ENCODE data around the gene CLEC2L. TPM values are rescaled to one million over a fixed set of nuclear protein-coding genes. Genes with fewer than 3 reads are reported as not detected.

Gene CLEC2L
- polyA plus RNA-seq, 3 donors = not detected

DNA sequence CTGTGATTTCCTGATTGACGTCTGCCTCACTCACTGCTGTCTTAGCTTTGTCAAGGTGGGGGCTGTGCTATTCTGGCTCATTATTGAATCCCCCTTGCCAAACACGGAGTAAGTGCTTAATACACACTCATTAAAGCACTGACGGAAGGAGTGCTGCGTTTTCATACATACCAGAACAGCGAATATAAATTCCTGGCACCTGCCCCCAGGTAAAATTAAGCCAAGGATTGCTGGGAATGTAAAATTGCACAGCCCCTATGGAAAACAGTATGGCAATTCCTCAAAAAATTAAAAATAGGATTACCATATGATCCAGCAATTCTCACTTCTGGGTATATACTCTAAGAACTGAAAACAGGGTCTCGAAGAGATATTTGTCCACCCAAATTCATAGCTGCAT lies 46.6 kb upstream of the CLEC2L start:
- peaks cover 1 to 9% of the 10 kb centered on the region in 2 donors for H3K27me3 ChIP-seq (ENCODE audit: control insufficient read depth in 2 of 2, insufficient read depth in 2 of 2, low read length in 2 of 2)
- H2AFZ ChIP-seq (ENCODE audit: insufficient read depth, low read depth, low read length, poor library complexity, severe bottlenecking) = no peak overlapping the region
- H3K4me1 Mint-ChIP-seq = no peaks in the 10 kb centered on the region
- no peak overlapping the region for H3K27ac ChIP-seq (ENCODE audit: low read depth in 1 of 2, low read length in 2 of 2)
- peaks cover 3 to 4% of the 10 kb centered on the region in 2 donors for H3K9me3 ChIP-seq (replicated peaks in 1 of 2; ENCODE audit: control insufficient read depth in 1 of 2, insufficient read depth in 1 of 2, low read length in 2 of 2)
- TF ChIP-seq, protein P1, sequence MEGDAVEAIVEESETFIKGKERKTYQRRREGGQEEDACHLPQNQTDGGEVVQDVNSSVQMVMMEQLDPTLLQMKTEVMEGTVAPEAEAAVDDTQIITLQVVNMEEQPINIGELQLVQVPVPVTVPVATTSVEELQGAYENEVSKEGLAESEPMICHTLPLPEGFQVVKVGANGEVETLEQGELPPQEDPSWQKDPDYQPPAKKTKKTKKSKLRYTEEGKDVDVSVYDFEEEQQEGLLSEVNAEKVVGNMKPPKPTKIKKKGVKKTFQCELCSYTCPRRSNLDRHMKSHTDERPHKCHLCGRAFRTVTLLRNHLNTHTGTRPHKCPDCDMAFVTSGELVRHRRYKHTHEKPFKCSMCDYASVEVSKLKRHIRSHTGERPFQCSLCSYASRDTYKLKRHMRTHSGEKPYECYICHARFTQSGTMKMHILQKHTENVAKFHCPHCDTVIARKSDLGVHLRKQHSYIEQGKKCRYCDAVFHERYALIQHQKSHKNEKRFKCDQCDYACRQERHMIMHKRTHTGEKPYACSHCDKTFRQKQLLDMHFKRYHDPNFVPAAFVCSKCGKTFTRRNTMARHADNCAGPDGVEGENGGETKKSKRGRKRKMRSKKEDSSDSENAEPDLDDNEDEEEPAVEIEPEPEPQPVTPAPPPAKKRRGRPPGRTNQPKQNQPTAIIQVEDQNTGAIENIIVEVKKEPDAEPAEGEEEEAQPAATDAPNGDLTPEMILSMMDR (IDR thresholded peaks at IDR 0.05) = no peak
- intact Hi-C loops (cut with micrococcal nuclease) = no loop called here
- H3K27ac Mint-ChIP-seq = peak overlapping the region in 1 of 7 donors; percentile 34
- H3K79me2 ChIP-seq (ENCODE audit: insufficient read depth, low read length) = no peaks in the 10 kb centered on the region
- H3K4me2 ChIP-seq (replicated peaks; ENCODE audit: extremely low read depth, low read length, poor library complexity, severe bottlenecking) = no peak overlapping the region
- peaks cover 5 to 16% (median 9%) of the 10 kb centered on the region in 7 donors for H3K9me3 Mint-ChIP-seq
- H3K4me3 Mint-ChIP-seq = no peak overlapping the region
- no peaks in the 10 kb centered on the region for H3K4me1 ChIP-seq (ENCODE audit: control insufficient read depth in 1 of 2, insufficient read depth in 2 of 2, low read length in 2 of 2)
- peaks cover 9 to 14% (median 11%) of the 10 kb centered on the region in 3 donors for H3K27me3 Mint-ChIP-seq (ENCODE audit: low read depth in 3 of 3)
- H3K4me3 ChIP-seq (replicated peaks in 1 of 3; ENCODE audit: low read depth in 2 of 3, low read length in 3 of 3) = no peak overlapping the region
- H3K36me3 Mint-ChIP-seq = peaks cover 0 to under 1% of the 10 kb centered on the region in 2 donors
- no peaks in the 10 kb centered on the region for H4K20me1 ChIP-seq (ENCODE audit: insufficient read depth, low read length)
- WGBS (ENCODE audit: insufficient coverage) = 97% methylated on average over 6 of the region's 6 CpGs
- H3K36me3 ChIP-seq (replicated peaks in 1 of 2; ENCODE audit: control insufficient read depth in 1 of 2, insufficient read depth in 2 of 2, low read length in 2 of 2) = no peaks in the 10 kb centered on the region
- DNase-seq = no peak
- H3K9ac ChIP-seq (ENCODE audit: insufficient read depth, low read length, poor library complexity, severe bottlenecking) = no peak overlapping the region

DNA sequence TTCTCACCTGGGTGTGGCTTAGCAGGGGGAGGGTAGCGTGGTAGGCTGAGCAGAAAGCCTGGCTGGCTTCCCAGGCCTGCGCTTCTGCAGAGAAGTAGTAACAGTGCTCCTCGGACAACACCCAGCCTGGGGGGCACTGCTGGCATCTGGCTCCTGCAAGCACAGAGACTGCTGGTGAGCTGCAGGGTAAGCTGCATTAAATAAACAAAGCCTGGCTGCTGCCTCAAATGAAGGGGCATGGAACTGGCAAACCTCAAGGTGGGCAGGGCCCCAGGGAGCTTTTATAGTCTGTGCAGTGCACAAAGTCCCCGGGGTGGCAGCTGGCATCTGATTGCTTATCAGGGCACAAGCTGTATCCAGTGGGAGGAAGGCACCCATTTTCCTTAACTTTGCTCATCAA lies 43.9 kb upstream of the CLEC2L start:
- Mint-ChIP-seq H3K36me3 (peaks cover 0 to 7% of the 10 kb centered on the region in 2 donors), H3K9me3 (peaks cover 0 to 10% (median 2%) of the 10 kb centered on the region in 7 donors), H3K27ac (no peak overlapping the region), H3K4me3 (no peak overlapping the region), H3K4me1 (peaks cover 12% of the 10 kb centered on the region), H3K27me3 (ENCODE audit: low read depth in 3 of 3) (peaks cover 28 to 41% (median 32%) of the 10 kb centered on the region in 3 donors)
- Histone ChIP-seq H3K4me1 (ENCODE audit: control insufficient read depth in 1 of 2, insufficient read depth in 2 of 2, low read length in 2 of 2) (peaks cover 14 to 20% of the 10 kb centered on the region in 2 donors), H3K27me3 (ENCODE audit: control insufficient read depth in 2 of 2, insufficient read depth in 2 of 2, low read length in 2 of 2) (peaks cover 10 to 32% of the 10 kb centered on the region in 2 donors), H3K4me3 (replicated peaks in 1 of 3; ENCODE audit: low read depth in 2 of 3, low read length in 3 of 3) (no peak overlapping the region), H4K20me1 (ENCODE audit: insufficient read depth, low read length) (no peaks in the 10 kb centered on the region), H3K27ac (ENCODE audit: low read depth in 1 of 2, low read length in 2 of 2) (no peak overlapping the region), H3K9ac (ENCODE audit: insufficient read depth, low read length, poor library complexity, severe bottlenecking) (no peak overlapping the region), H3K36me3 (replicated peaks in 1 of 2; ENCODE audit: control insufficient read depth in 1 of 2, insufficient read depth in 2 of 2, low read length in 2 of 2) (no peaks in the 10 kb centered on the region), H3K4me2 (replicated peaks; ENCODE audit: extremely low read depth, low read length, poor library complexity, severe bottlenecking) (no peak overlapping the region), H2AFZ (ENCODE audit: insufficient read depth, low read depth, low read length, poor library complexity, severe bottlenecking) (no peak overlapping the region), H3K79me2 (ENCODE audit: insufficient read depth, low read length) (no peaks in the 10 kb centered on the region), H3K9me3 (replicated peaks in 1 of 2; ENCODE audit: control insufficient read depth in 1 of 2, insufficient read depth in 1 of 2, low read length in 2 of 2) (no peaks in the 10 kb centered on the region)
- intact Hi-C loops (cut with micrococcal nuclease) = no loop called here
- DNase-seq = no peak
- 92% methylated on average over 3 of the region's 4 CpGs for WGBS (ENCODE audit: insufficient coverage)
- TF ChIP-seq, protein P1 (IDR thresholded peaks at IDR 0.05) = no peak
